ENCODE measurements around the gene PTGR1. TPM values are rescaled to one million over a fixed set of nuclear protein-coding genes. Genes with fewer than 3 reads are reported as not detected.

PTGR1 gene
- total and polyA plus RNA-seq, 2 of the 8 experiments (the other 6 are each of a cell fraction or from before 2014, with no cell fraction given) = 16.9 to 28.5 TPM

DNA sequence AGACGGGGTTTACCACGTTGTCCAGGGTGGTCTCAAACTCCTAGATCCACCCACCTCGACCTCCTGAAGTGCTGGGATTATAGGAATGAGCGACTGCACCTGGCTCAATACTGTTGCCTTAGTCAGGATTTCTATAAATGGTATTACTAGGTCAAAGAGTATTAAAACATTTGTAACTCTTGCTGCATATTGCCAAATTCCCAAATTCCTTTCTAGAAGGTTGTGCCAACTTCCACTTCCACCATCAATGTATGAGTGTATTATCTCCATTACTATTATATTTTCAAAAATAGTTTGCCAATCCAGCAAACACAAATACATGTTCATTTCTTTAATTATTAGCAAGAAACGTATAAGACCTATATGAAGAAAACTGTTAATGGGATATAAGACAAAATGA lies 10.6 kb downstream of the PTGR1 start (continued):
- TF ChIP-seq, protein P1, sequence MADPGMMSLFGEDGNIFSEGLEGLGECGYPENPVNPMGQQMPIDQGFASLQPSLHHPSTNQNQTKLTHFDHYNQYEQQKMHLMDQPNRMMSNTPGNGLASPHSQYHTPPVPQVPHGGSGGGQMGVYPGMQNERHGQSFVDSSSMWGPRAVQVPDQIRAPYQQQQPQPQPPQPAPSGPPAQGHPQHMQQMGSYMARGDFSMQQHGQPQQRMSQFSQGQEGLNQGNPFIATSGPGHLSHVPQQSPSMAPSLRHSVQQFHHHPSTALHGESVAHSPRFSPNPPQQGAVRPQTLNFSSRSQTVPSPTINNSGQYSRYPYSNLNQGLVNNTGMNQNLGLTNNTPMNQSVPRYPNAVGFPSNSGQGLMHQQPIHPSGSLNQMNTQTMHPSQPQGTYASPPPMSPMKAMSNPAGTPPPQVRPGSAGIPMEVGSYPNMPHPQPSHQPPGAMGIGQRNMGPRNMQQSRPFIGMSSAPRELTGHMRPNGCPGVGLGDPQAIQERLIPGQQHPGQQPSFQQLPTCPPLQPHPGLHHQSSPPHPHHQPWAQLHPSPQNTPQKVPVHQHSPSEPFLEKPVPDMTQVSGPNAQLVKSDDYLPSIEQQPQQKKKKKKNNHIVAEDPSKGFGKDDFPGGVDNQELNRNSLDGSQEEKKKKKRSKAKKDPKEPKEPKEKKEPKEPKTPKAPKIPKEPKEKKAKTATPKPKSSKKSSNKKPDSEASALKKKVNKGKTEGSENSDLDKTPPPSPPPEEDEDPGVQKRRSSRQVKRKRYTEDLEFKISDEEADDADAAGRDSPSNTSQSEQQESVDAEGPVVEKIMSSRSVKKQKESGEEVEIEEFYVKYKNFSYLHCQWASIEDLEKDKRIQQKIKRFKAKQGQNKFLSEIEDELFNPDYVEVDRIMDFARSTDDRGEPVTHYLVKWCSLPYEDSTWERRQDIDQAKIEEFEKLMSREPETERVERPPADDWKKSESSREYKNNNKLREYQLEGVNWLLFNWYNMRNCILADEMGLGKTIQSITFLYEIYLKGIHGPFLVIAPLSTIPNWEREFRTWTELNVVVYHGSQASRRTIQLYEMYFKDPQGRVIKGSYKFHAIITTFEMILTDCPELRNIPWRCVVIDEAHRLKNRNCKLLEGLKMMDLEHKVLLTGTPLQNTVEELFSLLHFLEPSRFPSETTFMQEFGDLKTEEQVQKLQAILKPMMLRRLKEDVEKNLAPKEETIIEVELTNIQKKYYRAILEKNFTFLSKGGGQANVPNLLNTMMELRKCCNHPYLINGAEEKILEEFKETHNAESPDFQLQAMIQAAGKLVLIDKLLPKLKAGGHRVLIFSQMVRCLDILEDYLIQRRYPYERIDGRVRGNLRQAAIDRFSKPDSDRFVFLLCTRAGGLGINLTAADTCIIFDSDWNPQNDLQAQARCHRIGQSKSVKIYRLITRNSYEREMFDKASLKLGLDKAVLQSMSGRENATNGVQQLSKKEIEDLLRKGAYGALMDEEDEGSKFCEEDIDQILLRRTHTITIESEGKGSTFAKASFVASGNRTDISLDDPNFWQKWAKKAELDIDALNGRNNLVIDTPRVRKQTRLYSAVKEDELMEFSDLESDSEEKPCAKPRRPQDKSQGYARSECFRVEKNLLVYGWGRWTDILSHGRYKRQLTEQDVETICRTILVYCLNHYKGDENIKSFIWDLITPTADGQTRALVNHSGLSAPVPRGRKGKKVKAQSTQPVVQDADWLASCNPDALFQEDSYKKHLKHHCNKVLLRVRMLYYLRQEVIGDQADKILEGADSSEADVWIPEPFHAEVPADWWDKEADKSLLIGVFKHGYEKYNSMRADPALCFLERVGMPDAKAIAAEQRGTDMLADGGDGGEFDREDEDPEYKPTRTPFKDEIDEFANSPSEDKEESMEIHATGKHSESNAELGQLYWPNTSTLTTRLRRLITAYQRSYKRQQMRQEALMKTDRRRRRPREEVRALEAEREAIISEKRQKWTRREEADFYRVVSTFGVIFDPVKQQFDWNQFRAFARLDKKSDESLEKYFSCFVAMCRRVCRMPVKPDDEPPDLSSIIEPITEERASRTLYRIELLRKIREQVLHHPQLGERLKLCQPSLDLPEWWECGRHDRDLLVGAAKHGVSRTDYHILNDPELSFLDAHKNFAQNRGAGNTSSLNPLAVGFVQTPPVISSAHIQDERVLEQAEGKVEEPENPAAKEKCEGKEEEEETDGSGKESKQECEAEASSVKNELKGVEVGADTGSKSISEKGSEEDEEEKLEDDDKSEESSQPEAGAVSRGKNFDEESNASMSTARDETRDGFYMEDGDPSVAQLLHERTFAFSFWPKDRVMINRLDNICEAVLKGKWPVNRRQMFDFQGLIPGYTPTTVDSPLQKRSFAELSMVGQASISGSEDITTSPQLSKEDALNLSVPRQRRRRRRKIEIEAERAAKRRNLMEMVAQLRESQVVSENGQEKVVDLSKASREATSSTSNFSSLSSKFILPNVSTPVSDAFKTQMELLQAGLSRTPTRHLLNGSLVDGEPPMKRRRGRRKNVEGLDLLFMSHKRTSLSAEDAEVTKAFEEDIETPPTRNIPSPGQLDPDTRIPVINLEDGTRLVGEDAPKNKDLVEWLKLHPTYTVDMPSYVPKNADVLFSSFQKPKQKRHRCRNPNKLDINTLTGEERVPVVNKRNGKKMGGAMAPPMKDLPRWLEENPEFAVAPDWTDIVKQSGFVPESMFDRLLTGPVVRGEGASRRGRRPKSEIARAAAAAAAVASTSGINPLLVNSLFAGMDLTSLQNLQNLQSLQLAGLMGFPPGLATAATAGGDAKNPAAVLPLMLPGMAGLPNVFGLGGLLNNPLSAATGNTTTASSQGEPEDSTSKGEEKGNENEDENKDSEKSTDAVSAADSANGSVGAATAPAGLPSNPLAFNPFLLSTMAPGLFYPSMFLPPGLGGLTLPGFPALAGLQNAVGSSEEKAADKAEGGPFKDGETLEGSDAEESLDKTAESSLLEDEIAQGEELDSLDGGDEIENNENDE (IDR thresholded peaks at IDR 0.05; ENCODE audit: insufficient replicate concordance, low read length) = no peak
- no peak for TF ChIP-seq SIRT6 (IDR thresholded peaks at IDR 0.05; ENCODE audit: low read length)

All from H1 (cell line).